IMR-90 (cell line): Measurements from ENCODE around the gene CD84. TPM values are rescaled to one million over a fixed set of nuclear protein-coding genes. Genes with fewer than 3 reads are reported as not detected.

Experiments used
- ATAC-seq: fragments of 200-7000 bp; cut with Tn5 transposase; 2 replicates; pipeline ENCODE4 v1.9.1; 2020; ENCODE audit warnings: low read depth, mild to moderate bottlenecking, moderate library complexity
- BruUV-seq: library from RNA; stranded (reverse); fragments of 400-500 nt; replicated peaks from 2 replicates; lab custom pipeline; 2021; lab: Mats Ljungman, UMichigan
- CTCF ChIA-PET: fragments of 300-600 bp; formaldehyde crosslinking; extraction: SDS; loops from one replicate; lab custom pipeline; 2021; ENCODE audit warnings: antibody characterized with exemption; lab: Yijun Ruan, JAX
- POLR2A ChIA-PET: fragments of 300-600 bp; sonication (Branson Sonifier 250); formaldehyde crosslinking; loops from one replicate; lab custom pipeline; 2022; ENCODE audit warnings: antibody characterized with exemption; ENCODE audit not compliant: unreplicated experiment; lab: Charles Lee
- DNase-seq: peaks from one replicate; pipeline ENCODE4 v3.0.0; 2013
- H2AFZ ChIP-seq: replicated peaks from 2 replicates; pipeline ENCODE3; 2013; ENCODE audit warnings: low read length, mild to moderate bottlenecking; ENCODE audit not compliant: poor library complexity
- H2AK5ac ChIP-seq: 2 replicates; pipeline ENCODE4 v1.6.1; 2013; ENCODE audit warnings: low read depth, low read length, inconsistent platforms
- H2AK9ac ChIP-seq: replicated peaks from 2 replicates; pipeline ENCODE3; 2013; ENCODE audit warnings: mild to moderate bottlenecking, low read depth, low read length, moderate library complexity; ENCODE audit not compliant: poor library complexity
- H2BK120ac ChIP-seq: 2 replicates; pipeline ENCODE4 v1.6.1; 2013; ENCODE audit warnings: low read depth, low read length, inconsistent platforms
- H2BK15ac ChIP-seq: 3 replicates; pipeline ENCODE4 v1.6.1; 2013; ENCODE audit warnings: low read depth, low read length, inconsistent platforms
- H2BK20ac ChIP-seq: 2 replicates; pipeline ENCODE4 v1.6.1; 2013; ENCODE audit warnings: low read depth, mild to moderate bottlenecking, inconsistent platforms, low read length, moderate library complexity
- H2BK5ac ChIP-seq: 2 replicates; pipeline ENCODE4 v1.6.1; 2013; ENCODE audit warnings: mild to moderate bottlenecking, low read depth, low read length, inconsistent platforms; ENCODE audit not compliant: poor library complexity, severe bottlenecking
- H3K14ac ChIP-seq: replicated peaks from 2 replicates; pipeline ENCODE4 v1.6.1; 2013; ENCODE audit warnings: low read depth, low read length, inconsistent platforms
- H3K18ac ChIP-seq: 2 replicates; pipeline ENCODE4 v1.6.1; 2013; ENCODE audit warnings: low read depth, low read length, control low read depth
- H3K23ac ChIP-seq: 2 replicates; pipeline ENCODE4 v1.6.1; 2013; ENCODE audit warnings: low read depth, low read length, inconsistent platforms
- H3K27ac ChIP-seq: 2 replicates; pipeline ENCODE4 v1.5.1; 2013; ENCODE audit warnings: mild to moderate bottlenecking, control low read depth, low read length; ENCODE audit not compliant: insufficient read depth
- H3K27me3 ChIP-seq: 2 replicates; pipeline ENCODE4 v1.6.1; 2013; ENCODE audit warnings: low read length; ENCODE audit not compliant: control insufficient read depth, insufficient read depth
- H3K36me3 ChIP-seq: 2 replicates; pipeline ENCODE4 v1.6.1; 2013; ENCODE audit warnings: low read length, mixed read lengths; ENCODE audit not compliant: control insufficient read depth, insufficient read depth
- H3K4ac ChIP-seq: 2 replicates; pipeline ENCODE4 v1.6.1; 2013; ENCODE audit warnings: low read depth, low read length, inconsistent platforms
- H3K4me1 ChIP-seq: 2 replicates; pipeline ENCODE4 v1.6.1; 2013; ENCODE audit warnings: low read length, mixed read lengths; ENCODE audit not compliant: control insufficient read depth, insufficient read depth
- H3K4me2 ChIP-seq: 2 replicates; pipeline ENCODE4 v1.6.1; 2013; ENCODE audit warnings: low read depth, mild to moderate bottlenecking, control low read depth, low read length, moderate library complexity
- H3K4me3 ChIP-seq: 2 replicates; pipeline ENCODE4 v1.5.1; 2013; ENCODE audit warnings: low read depth, mild to moderate bottlenecking, control low read depth, low read length, moderate library complexity; ENCODE audit not compliant: insufficient read depth
- H3K56ac ChIP-seq: 2 replicates; pipeline ENCODE4 v1.6.1; 2013; ENCODE audit warnings: low read length, inconsistent platforms; ENCODE audit not compliant: insufficient read depth; ENCODE audit errors: extremely low read depth
- H3K79me1 ChIP-seq, 2 experiments: 2 replicates each; pipeline ENCODE4 v1.6.1; 2013; ENCODE audit warnings: low read length in 2 of 2, inconsistent platforms in 1 of 2, low read depth in 1 of 2
- H3K9ac ChIP-seq: 2 replicates; pipeline ENCODE4 v1.6.1; 2013; ENCODE audit warnings: low read depth, low read length, control low read depth
- H3K9me1 ChIP-seq: 2 replicates; pipeline ENCODE4 v1.6.1; 2013; ENCODE audit warnings: low read length, inconsistent platforms; ENCODE audit not compliant: insufficient read depth
- H3K9me3 ChIP-seq: 2 replicates; pipeline ENCODE4 v1.6.1; 2013; ENCODE audit warnings: low read length; ENCODE audit not compliant: control insufficient read depth, insufficient read depth
- H4K20me1 ChIP-seq: 2 replicates; pipeline ENCODE4 v1.6.1; 2013; ENCODE audit warnings: low read length, inconsistent platforms; ENCODE audit not compliant: insufficient read depth
- H4K5ac ChIP-seq: 2 replicates; pipeline ENCODE4 v1.6.1; 2013; ENCODE audit warnings: mild to moderate bottlenecking, low read depth, low read length, control low read depth
- H4K8ac ChIP-seq, 2 experiments: 2 replicates each; pipeline ENCODE4 v1.6.1; 2013; ENCODE audit warnings: low read depth in 2 of 2, low read length in 2 of 2, control low read depth in 1 of 2, inconsistent platforms in 1 of 2
- H4K91ac ChIP-seq: 2 replicates; pipeline ENCODE4 v1.6.1; 2013; ENCODE audit warnings: low read depth, low read length, inconsistent platforms; ENCODE audit not compliant: insufficient read depth
- BHLHE40 ChIP-seq: fragments of 150-350 bp; IDR thresholded peaks from 2 replicates; pipeline ENCODE4 v1.6.1; 2016; ENCODE audit warnings: mild to moderate bottlenecking, low read depth, low read length
- CEBPB ChIP-seq: IDR thresholded peaks from 2 replicates; pipeline ENCODE4 v1.6.1; 2012; ENCODE audit warnings: low read depth, low read length, improper control_type of control experiment
- CHD1 ChIP-seq: IDR thresholded peaks from 2 replicates; pipeline ENCODE4 v1.6.1; 2012; ENCODE audit warnings: low read depth, low read length, improper control_type of control experiment
- ELK1 ChIP-seq: fragments of 150-350 bp; IDR thresholded peaks from 2 replicates; pipeline ENCODE4 v1.6.1; 2016; ENCODE audit warnings: low read depth, mild to moderate bottlenecking, low read length, moderate library complexity, borderline replicate concordance
- FOS ChIP-seq: fragments of 150-350 bp; IDR thresholded peaks from 2 replicates; pipeline ENCODE4 v1.6.1; 2016; ENCODE audit warnings: low read depth, low read length
- MAFK ChIP-seq: IDR thresholded peaks from 2 replicates; pipeline ENCODE4 v1.6.1; 2012; ENCODE audit warnings: low read depth, low read length, improper control_type of control experiment
- MAZ ChIP-seq: IDR thresholded peaks from 2 replicates; pipeline ENCODE4 v1.6.1; 2012; ENCODE audit warnings: low read depth, mild to moderate bottlenecking, low read length, improper control_type of control experiment, moderate library complexity, borderline replicate concordance
- MXI1 ChIP-seq: IDR thresholded peaks from 2 replicates; pipeline ENCODE4 v1.6.1; 2012; ENCODE audit warnings: low read depth, mild to moderate bottlenecking, low read length, moderate library complexity, borderline replicate concordance
- NFE2L2 ChIP-seq: fragments of 150-350 bp; IDR thresholded peaks from 2 replicates; pipeline ENCODE4 v1.6.1; 2016; ENCODE audit warnings: low read depth, mild to moderate bottlenecking, low read length
- POLR2A ChIP-seq: IDR thresholded peaks from 2 replicates; pipeline ENCODE4 v1.6.1; 2012; ENCODE audit warnings: mild to moderate bottlenecking, low read depth, low read length
- RAD21 ChIP-seq: IDR thresholded peaks from 2 replicates; pipeline ENCODE4 v1.6.1; 2012; ENCODE audit warnings: low read length, improper control_type of control experiment
- RCOR1 ChIP-seq: IDR thresholded peaks from 2 replicates; pipeline ENCODE4 v1.6.1; 2012; ENCODE audit warnings: mild to moderate bottlenecking, low read length, improper control_type of control experiment; ENCODE audit not compliant: insufficient replicate concordance
- RFX5 ChIP-seq: IDR thresholded peaks from 2 replicates; pipeline ENCODE4 v1.8.0; 2012; ENCODE audit warnings: low read depth, mild to moderate bottlenecking, low read length, moderate library complexity
- SMC3 ChIP-seq: fragments of 150-350 bp; IDR thresholded peaks from 2 replicates; pipeline ENCODE4 v1.6.1; 2016; ENCODE audit warnings: low read depth, mild to moderate bottlenecking, antibody characterized with exemption, low read length, moderate library complexity
- USF2 ChIP-seq: fragments of 150-350 bp; IDR thresholded peaks from 2 replicates; pipeline ENCODE4 v1.6.1; 2017; ENCODE audit warnings: mild to moderate bottlenecking, antibody characterized with exemption, low read length, low read depth
- whole genome bisulfite sequencing, 2 experiments: methylation state at CpG; one replicate each; pipeline versions ENCODE4 v1.1.5 to v1.1.7; 2013; ENCODE audit warnings: missing lambda C conversion rate in 2 of 2; ENCODE audit not compliant: insufficient read length in 1 of 2; ENCODE audit errors: extremely low coverage in 2 of 2; 5-methylcytosine and 5-hydroxymethylcytosine counted together
- dilution Hi-C: fragments of 300-500 bp; cut with HindIII; formaldehyde crosslinking; loops from one replicate; pipeline ENCODE4 v1.14.3; 2018; ENCODE audit warnings: low sequenced_read_pairs; ENCODE audit not compliant: unreplicated experiment
- in situ Hi-C: fragments of 300-500 bp; cut with MboI; formaldehyde crosslinking; loops from 3 replicates; pipeline ENCODE4 v1.14.3; 2019; ENCODE audit warnings: low sequenced_read_pairs, inconsistent platforms, mixed read lengths
- intact Hi-C: fragments of 100-400 bp; cut with micrococcal nuclease; formaldehyde crosslinking; loops from 2 replicates; pipeline ENCODE4 v1.10.0; 2022
- polyA plus RNA-seq, 3 experiments: library from polyadenylated mRNA; depleted of rRNA; stranded (reverse); fragments of >200 nt; gene quantifications; 2 replicates each; pipeline ENCODE4 v1.2.3, GENCODE V29; 2012; ENCODE audit warnings: low replicate concordance in 1 of 3
- total RNA-seq: library from RNA; depleted of rRNA; stranded (reverse); fragments of >200 nt; gene quantifications from 2 replicates; pipeline ENCODE4 v1.2.3, GENCODE V29; 2012
- TF ChIP-seq, protein P1 (sequence below): conservative IDR thresholded peaks from 2 replicates; pipeline ENCODE4 v1.5.1; 2012; ENCODE audit warnings: mild to moderate bottlenecking, low read depth, low read length, improper control_type of control experiment

The CD84 gene
- total and polyA plus RNA-seq, 2 of the 4 experiments (the other 2 are of a cell fraction), result not detected

GRCh38 chr1:160503087-160503486 is 76.2 kb downstream of the CD84 start:
- dilution Hi-C loops (no loop called here), in situ Hi-C loops (no loop called here), intact Hi-C loops (no loop called here)
- Histone ChIP-seq H2BK15ac (no peak overlapping the region), H3K18ac (no peak overlapping the region), H3K4me1 (no peaks in the 10 kb centered on the region), H3K4ac (no peak overlapping the region), H3K56ac (no peak overlapping the region), H4K5ac (no peak overlapping the region), H3K27me3 (no peaks in the 10 kb centered on the region), H3K27ac (no peak overlapping the region), H3K9me3 (no peaks in the 10 kb centered on the region), H3K4me3 (no peak overlapping the region), H3K4me2 (no peak overlapping the region), H4K91ac (no peak overlapping the region), H2AK9ac (no peak overlapping the region), H2AFZ (no peak overlapping the region), H2BK20ac (no peak overlapping the region), H2BK5ac (no peak overlapping the region), H3K23ac (no peak overlapping the region), H3K36me3 (no peaks in the 10 kb centered on the region), H3K79me1 (no peaks in the 10 kb centered on the region), H4K8ac (no peak overlapping the region), H2AK5ac (no peak overlapping the region), H2BK120ac (no peak overlapping the region), H3K14ac (no peak overlapping the region), H4K20me1 (no peaks in the 10 kb centered on the region), H3K9me1 (no peaks in the 10 kb centered on the region), H3K9ac (no peak overlapping the region)
- DNase-seq (no peak), ATAC-seq (no peak)
- WGBS, 2 experiments, result 80% methylated on average over 1 of the region's 6 CpGs; no CpG with 5 or more reads in 1 of the 2 experiments
- no TSS peak for BruUV-seq
- TF ChIP-seq POLR2A (no peak), USF2 (no peak), SMC3 (no peak), RCOR1 (no peak), CHD1 (no peak), FOS (no peak), MAZ (no peak), NFE2L2 (no peak), MXI1 (no peak), MAFK (no peak), RAD21 (no peak), RFX5 (no peak), ELK1 (no peak), CEBPB (no peak), BHLHE40 (no peak)
- TF ChIP-seq, protein P1, sequence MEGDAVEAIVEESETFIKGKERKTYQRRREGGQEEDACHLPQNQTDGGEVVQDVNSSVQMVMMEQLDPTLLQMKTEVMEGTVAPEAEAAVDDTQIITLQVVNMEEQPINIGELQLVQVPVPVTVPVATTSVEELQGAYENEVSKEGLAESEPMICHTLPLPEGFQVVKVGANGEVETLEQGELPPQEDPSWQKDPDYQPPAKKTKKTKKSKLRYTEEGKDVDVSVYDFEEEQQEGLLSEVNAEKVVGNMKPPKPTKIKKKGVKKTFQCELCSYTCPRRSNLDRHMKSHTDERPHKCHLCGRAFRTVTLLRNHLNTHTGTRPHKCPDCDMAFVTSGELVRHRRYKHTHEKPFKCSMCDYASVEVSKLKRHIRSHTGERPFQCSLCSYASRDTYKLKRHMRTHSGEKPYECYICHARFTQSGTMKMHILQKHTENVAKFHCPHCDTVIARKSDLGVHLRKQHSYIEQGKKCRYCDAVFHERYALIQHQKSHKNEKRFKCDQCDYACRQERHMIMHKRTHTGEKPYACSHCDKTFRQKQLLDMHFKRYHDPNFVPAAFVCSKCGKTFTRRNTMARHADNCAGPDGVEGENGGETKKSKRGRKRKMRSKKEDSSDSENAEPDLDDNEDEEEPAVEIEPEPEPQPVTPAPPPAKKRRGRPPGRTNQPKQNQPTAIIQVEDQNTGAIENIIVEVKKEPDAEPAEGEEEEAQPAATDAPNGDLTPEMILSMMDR, result no peak
- CTCF ChIA-PET, result no interaction called here
- POLR2A ChIA-PET, result no interaction called here
